ENCODE measurements around the gene TTC28. TPM values are rescaled to one million over a fixed set of nuclear protein-coding genes. Genes with fewer than 3 reads are reported as not detected.

The TTC28 gene
- total RNA-seq, 4 donors from 2014 or later, result 43.8 to 130 (median 92.0) TPM

DNA sequence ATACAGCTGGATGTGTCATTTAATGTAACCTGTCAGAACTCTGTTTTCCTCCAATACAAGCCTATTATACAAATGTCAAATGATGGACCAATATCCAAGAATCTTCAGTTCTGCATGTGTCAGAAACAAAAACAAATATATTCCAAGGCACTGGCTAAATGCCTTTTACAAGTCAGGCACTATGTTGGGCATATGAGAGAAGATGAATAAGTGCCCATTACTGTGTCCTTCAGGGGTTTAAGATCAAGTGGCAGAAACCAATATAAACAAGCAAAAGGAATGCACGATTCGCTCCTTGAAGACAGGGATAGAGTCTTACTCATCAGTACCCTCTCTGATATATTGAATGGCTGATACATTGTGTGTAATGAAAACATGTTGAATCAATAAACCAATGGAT lies 254.4 kb downstream of the TTC28 start:
- no peak overlapping the region for H3K27ac ChIP-seq
- intact Hi-C loops (cut with DNase I; ENCODE audit: low total_unique reads), result no loop called here
- H3K4me3 ChIP-seq, result no peak overlapping the region
- no peak for DNase-seq
- H3K36me3 ChIP-seq, result no peaks in the 10 kb centered on the region
- no peaks in the 10 kb centered on the region for H3K27me3 ChIP-seq
- no peak for TF ChIP-seq POLR2A (IDR thresholded peaks at IDR 0.05)
- TF ChIP-seq, protein P1, sequence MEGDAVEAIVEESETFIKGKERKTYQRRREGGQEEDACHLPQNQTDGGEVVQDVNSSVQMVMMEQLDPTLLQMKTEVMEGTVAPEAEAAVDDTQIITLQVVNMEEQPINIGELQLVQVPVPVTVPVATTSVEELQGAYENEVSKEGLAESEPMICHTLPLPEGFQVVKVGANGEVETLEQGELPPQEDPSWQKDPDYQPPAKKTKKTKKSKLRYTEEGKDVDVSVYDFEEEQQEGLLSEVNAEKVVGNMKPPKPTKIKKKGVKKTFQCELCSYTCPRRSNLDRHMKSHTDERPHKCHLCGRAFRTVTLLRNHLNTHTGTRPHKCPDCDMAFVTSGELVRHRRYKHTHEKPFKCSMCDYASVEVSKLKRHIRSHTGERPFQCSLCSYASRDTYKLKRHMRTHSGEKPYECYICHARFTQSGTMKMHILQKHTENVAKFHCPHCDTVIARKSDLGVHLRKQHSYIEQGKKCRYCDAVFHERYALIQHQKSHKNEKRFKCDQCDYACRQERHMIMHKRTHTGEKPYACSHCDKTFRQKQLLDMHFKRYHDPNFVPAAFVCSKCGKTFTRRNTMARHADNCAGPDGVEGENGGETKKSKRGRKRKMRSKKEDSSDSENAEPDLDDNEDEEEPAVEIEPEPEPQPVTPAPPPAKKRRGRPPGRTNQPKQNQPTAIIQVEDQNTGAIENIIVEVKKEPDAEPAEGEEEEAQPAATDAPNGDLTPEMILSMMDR (IDR thresholded peaks at IDR 0.05), result no peak
- H3K4me1 ChIP-seq, result no peaks in the 10 kb centered on the region
- H3K9me3 ChIP-seq, result no peaks in the 10 kb centered on the region

DNA sequence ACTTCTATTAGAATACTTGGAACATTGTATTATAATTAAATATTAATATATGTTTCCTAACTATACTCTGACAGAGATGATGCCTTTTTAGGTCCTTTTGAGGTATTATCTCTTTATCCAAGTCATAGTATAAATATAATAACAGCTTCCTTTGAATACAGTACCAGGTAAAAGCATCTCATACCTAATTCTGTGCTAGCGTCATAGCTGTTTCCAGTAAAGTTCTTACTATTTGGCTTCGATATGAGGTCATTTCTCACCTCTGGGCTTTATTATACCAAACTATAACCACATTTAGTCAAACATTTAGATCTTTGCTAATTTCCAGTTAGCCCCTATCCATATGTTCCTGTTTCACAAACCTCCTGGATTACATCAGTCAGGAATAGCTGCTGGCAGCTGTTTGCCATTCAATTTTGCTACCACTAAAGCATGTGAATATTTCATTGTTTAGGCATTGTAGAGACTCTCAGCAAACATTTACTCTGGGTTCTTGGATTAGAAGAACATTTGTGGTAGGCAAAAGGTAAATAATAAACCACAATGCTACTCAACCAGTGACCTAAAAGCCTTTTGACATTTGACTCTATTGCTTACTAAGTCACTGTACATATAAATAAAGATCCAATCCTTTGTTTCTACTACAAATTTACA lies 255.1 kb downstream of the TTC28 start:
- H3K4me3 ChIP-seq, result no peak overlapping the region
- TF ChIP-seq, protein P1 (IDR thresholded peaks at IDR 0.05), result no peak
- TF ChIP-seq POLR2A (IDR thresholded peaks at IDR 0.05), result no peak
- H3K9me3 ChIP-seq, result no peaks in the 10 kb centered on the region
- DNase-seq, result no peak
- intact Hi-C loops (cut with DNase I; ENCODE audit: low total_unique reads), result no loop called here
- H3K36me3 ChIP-seq, result no peaks in the 10 kb centered on the region
- no peaks in the 10 kb centered on the region for H3K4me1 ChIP-seq
- H3K27ac ChIP-seq, result no peak overlapping the region
- H3K27me3 ChIP-seq, result no peaks in the 10 kb centered on the region

DNA sequence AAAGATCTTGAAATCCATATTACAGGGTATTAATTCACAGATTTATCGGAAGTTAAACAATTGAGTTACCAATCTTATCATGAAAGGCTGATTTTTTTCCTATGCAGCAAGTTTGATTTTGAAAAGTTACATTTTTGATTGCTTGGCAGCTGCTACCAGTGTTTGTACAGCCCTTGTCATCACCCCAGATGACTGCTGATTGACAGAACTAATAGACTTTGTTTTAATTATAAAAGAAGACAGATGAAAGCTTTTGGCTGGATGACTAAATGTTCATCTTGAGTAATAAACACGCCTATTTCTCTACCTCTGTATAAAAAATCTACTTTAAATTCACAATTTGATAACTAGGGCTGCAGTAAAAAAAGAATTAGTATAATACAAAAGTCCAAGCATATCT lies 259.7 kb downstream of the TTC28 start:
- H3K9me3 ChIP-seq, result no peaks in the 10 kb centered on the region
- intact Hi-C loops (cut with DNase I; ENCODE audit: low total_unique reads), result no loop called here

DNA sequence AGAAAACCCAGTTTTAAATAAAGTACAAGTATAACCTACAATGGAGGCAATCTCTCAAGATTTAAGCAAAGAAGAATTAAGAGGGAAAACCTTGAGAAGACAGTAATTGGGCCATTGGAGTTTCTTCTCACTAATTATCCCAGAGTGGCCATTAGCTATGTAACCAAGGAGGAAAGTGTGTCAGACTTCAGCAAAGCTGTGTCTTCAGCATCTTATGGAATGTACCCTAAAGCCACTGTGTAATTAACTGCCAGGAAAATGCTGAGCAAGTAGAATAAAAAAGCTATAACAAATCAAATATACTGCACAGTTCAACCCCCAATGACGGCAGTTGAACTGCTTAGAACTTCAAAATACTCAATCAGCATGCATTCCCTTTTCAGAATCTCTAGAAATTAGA lies 261.6 kb downstream of the TTC28 start:
- H3K27me3 ChIP-seq, result no peaks in the 10 kb centered on the region
- intact Hi-C loops (cut with DNase I; ENCODE audit: low total_unique reads), result no loop called here
- no peak for DNase-seq
- no peak for TF ChIP-seq POLR2A (IDR thresholded peaks at IDR 0.05)
- TF ChIP-seq, protein P1 (IDR thresholded peaks at IDR 0.05), result no peak
- H3K4me3 ChIP-seq, result no peak overlapping the region
- H3K27ac ChIP-seq, result no peak overlapping the region
- no peaks in the 10 kb centered on the region for H3K9me3 ChIP-seq
- no peaks in the 10 kb centered on the region for H3K4me1 ChIP-seq
- H3K36me3 ChIP-seq, result no peaks in the 10 kb centered on the region

More for the DNA sequence above, 259.7 kb downstream of the TTC28 start:
- Histone ChIP-seq H3K4me3 (no peak overlapping the region), H3K36me3 (no peaks in the 10 kb centered on the region), H3K4me1 (no peaks in the 10 kb centered on the region), H3K27ac (no peak overlapping the region), H3K27me3 (no peaks in the 10 kb centered on the region)
- TF ChIP-seq, protein P1 (IDR thresholded peaks at IDR 0.05), result no peak
- no peak for TF ChIP-seq POLR2A (IDR thresholded peaks at IDR 0.05)
- no peak for DNase-seq

DNA sequence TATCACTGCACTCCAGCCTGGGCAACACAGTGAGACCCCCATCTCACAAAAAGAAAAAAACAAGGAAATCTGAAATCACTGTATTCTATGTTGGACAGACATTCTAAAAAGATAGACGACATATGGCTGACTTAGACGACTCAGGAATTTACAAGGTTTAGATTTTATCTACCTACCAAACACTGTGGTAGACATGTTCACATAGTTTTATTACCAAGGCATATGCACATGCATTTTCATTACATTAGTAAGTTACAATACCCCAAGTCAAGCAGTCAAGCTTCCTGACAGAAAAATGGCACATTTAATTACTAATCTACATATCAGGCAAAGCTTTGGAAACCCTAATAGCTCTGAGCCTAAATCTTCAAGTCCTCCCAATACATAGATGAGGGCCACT lies 262.2 kb downstream of the TTC28 start:
- TF ChIP-seq POLR2A (IDR thresholded peaks at IDR 0.05), result no peak
- TF ChIP-seq, protein P1 (IDR thresholded peaks at IDR 0.05), result no peak
- Histone ChIP-seq H3K4me3 (no peak overlapping the region), H3K9me3 (no peaks in the 10 kb centered on the region), H3K27ac (no peak overlapping the region), H3K4me1 (no peaks in the 10 kb centered on the region), H3K27me3 (no peaks in the 10 kb centered on the region), H3K36me3 (no peaks in the 10 kb centered on the region)
- DNase-seq, result no peak
- intact Hi-C loops (cut with DNase I; ENCODE audit: low total_unique reads), result no loop called here

All from uterus (tissue), 4 donors.